Activated CD8-positive, alpha-beta T cell treated with anti-CD3 and anti-CD28 coated beads, Interleukin-2, amount 10 ng/mL, durations not matched to agents 7 days and 5 days (primary cell): ENCODE data around the gene P2RX4. TPM values are rescaled to one million over a fixed set of nuclear protein-coding genes. Genes with fewer than 3 reads are reported as not detected.

Experiments used
- ATAC-seq: fragments of 150-1000 bp; cut with Tn5 transposase; one replicate; pipeline ENCODE4 v1.10.0; 2021; ENCODE audit warnings: moderate library complexity
- CTCF ChIA-PET: fragments of 350-600 bp; sonication (Branson Sonifier 250); formaldehyde crosslinking; loops from one replicate; lab custom pipeline; 2021; ENCODE audit warnings: antibody characterized with exemption; lab: Charles Lee
- POLR2A ChIA-PET: fragments of 350-600 bp; sonication (Branson Sonifier 250); formaldehyde crosslinking; loops from one replicate; lab custom pipeline; 2021; ENCODE audit warnings: antibody characterized with exemption; lab: Charles Lee
- DNase-seq: peaks from one replicate; pipeline ENCODE4 v3.0.0-alpha.2; 2020
- H3K27ac Mint-ChIP-seq: one replicate; pipeline ENCODE4 v1.8.0; 2021; ENCODE audit warnings: mild to moderate bottlenecking, mixed read lengths
- H3K27me3 Mint-ChIP-seq: one replicate; pipeline ENCODE4 v1.8.0; 2021; ENCODE audit warnings: low read depth, mixed read lengths
- H3K36me3 Mint-ChIP-seq: one replicate; pipeline ENCODE4 v1.8.0; 2021; ENCODE audit warnings: low read depth, mixed read lengths
- H3K4me1 Mint-ChIP-seq: one replicate; pipeline ENCODE4 v1.8.0; 2021; ENCODE audit warnings: low read depth, mixed read lengths
- H3K4me3 Mint-ChIP-seq: one replicate; pipeline ENCODE4 v1.8.0; 2021; ENCODE audit warnings: mild to moderate bottlenecking, mixed read lengths
- H3K9me3 Mint-ChIP-seq: one replicate; pipeline ENCODE4 v1.8.0; 2022; ENCODE audit warnings: mixed read lengths; ENCODE audit not compliant: insufficient read depth
- total RNA-seq, 2 experiments: library from RNA; stranded (reverse); gene quantifications; one replicate each; pipeline ENCODE4 v1.2.3, GENCODE V29; 2021

P2RX4 gene
- total RNA-seq, 2 experiments from 2014 or later: 38.7 to 41.0 TPM

DNA sequence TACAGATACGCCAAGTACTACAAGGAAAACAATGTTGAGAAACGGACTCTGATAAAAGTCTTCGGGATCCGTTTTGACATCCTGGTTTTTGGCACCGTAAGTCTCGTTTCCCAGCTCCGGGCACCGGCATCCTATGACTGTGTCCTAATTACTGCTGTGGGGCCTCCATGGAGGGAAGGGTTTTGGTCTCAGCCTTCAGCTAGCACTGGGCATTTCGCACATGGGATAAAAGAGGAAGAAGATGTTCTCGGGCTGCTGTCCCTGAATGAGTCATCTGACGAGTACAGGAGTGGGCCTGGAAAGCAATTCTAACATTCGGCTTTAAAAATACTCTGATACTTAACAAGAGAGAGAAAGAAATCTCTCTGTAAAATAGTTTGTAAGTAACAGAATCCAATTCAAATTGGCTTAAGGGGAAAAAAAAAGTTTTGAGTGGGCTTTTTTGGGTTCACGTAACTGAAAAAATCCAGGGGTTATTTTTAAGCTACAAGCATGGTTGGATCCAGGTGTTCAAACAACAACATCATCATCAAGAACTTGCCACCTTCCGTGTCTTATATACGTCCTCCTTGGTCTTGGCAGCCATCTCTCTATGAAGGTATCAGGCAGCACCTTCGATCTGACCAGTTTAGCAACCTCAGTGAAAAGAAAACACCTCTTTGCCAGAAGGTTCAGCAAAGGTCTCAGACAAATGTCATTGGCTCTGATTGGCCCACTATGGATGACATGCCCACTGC, 34.4 kb upstream of the P2RX4 start:
- H3K4me3 Mint-ChIP-seq: no peak overlapping the region
- DNase-seq (no peak), ATAC-seq (no peak)
- ChIA-PET CTCF (interaction anchor here (0.9 kb wide), 1 partner anchor 11 kb away, joined by 3 read pairs; no protein-coding TSS in a partner anchor), POLR2A (no interaction called here)
- H3K27me3 Mint-ChIP-seq: no peaks in the 10 kb centered on the region
- no peaks in the 10 kb centered on the region for H3K9me3 Mint-ChIP-seq
- H3K4me1 Mint-ChIP-seq: peaks cover 5% of the 10 kb centered on the region
- H3K27ac Mint-ChIP-seq: no peak overlapping the region
- peaks cover 20% of the 10 kb centered on the region for H3K36me3 Mint-ChIP-seq

DNA sequence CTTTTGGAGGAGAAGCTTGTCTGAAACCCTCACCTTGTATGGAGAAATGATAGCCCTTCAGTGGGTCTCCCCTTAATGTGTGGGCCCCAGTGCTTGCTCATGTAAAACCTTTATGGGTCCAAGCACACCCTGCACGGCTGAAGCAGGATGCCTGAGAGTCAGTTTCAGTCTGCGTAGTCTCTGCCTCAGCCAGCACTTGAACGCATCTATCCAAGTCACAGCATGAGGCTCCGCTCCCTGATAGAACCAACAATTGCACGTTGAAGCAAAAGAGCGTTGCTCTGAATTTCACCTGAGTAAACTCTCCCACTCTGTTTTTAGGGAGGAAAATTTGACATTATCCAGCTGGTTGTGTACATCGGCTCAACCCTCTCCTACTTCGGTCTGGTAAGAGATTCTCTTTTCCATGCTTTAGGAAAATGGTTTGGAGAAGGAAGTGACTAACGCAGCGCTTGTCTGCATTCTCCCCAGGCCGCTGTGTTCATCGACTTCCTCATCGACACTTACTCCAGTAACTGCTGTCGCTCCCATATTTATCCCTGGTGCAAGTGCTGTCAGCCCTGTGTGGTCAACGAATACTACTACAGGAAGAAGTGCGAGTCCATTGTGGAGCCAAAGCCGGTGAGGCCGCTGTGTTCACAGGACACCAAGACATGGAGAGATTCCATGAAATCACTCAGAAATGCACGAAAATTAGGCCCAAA, 33.0 kb upstream of the P2RX4 start:
- H3K27ac Mint-ChIP-seq: no peak overlapping the region
- ATAC-seq (no peak), DNase-seq (no peak)
- H3K27me3 Mint-ChIP-seq: no peaks in the 10 kb centered on the region
- H3K4me3 Mint-ChIP-seq: no peak overlapping the region
- peaks cover under 1% of the 10 kb centered on the region for H3K9me3 Mint-ChIP-seq
- ChIA-PET POLR2A (no interaction called here), CTCF (no interaction called here)
- H3K36me3 Mint-ChIP-seq: peaks cover 30% of the 10 kb centered on the region
- H3K4me1 Mint-ChIP-seq: no peaks in the 10 kb centered on the region

DNA sequence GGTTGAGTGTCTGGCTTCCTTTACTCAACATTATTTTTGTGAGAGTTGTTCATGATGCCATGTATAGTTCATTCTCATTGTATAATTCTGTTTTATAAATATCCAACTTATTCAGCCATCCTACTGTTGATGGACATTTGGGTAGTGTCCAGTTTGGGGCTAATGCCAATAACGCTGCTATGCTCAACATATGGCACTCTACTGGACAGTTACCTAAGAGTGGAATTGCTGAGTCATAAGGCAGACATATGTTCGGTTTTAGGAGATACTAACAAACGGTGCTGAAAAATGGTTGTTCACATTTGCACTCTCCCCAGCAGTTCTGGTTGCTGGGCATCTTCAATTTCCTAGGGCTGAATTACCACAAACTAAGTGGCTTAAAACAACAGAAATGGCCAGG, 28.7 kb upstream of the P2RX4 start:
- peaks cover 29% of the 10 kb centered on the region for H3K36me3 Mint-ChIP-seq
- ATAC-seq: no peak
- H3K9me3 Mint-ChIP-seq: peaks cover 6% of the 10 kb centered on the region
- no peak overlapping the region for H3K4me3 Mint-ChIP-seq
- no peak for DNase-seq
- H3K4me1 Mint-ChIP-seq: no peaks in the 10 kb centered on the region
- no peak overlapping the region for H3K27ac Mint-ChIP-seq
- no peaks in the 10 kb centered on the region for H3K27me3 Mint-ChIP-seq
- ChIA-PET POLR2A (no interaction called here), CTCF (no interaction called here)

DNA sequence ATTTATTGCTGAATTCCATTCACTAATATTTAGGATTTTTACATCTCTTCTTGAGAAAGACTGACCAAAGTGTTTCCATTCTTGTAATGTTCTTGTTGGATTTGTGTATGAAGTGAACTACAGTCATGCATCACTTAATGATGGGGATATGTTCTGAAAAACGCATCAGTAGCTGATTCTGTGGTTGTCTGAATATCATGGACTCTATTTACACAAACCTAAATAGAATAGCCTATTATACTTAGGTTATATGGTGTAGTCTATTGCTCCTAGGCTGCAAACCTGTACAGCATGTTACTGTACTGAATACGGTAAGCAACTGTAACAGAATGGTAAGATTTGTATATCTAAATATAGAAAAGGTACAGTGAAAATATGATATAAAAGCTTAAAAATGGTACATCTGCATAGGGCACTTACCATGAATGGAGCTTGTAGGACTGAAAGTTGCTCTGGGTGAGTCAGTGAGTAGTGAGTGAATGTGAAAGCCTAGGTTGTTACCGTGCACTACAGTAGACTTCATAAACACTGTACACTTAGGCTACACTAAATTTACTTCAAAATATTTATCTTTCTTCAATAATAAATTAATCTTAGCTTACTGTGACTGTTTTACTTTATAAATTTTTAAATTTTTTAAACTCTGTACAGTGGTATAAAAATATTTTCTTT, 27.6 kb upstream of the P2RX4 start:
- DNase-seq: no peak
- no peak overlapping the region for H3K27ac Mint-ChIP-seq

DNA sequence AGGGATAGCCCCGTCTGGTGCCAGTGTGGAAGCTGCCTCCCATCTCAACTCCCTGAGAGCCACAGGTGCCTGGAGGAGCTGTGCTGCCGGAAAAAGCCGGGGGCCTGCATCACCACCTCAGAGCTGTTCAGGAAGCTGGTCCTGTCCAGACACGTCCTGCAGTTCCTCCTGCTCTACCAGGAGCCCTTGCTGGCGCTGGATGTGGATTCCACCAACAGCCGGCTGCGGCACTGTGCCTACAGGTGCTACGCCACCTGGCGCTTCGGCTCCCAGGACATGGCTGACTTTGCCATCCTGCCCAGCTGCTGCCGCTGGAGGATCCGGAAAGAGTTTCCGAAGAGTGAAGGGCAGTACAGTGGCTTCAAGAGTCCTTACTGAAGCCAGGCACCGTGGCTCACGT, 25.5 kb upstream of the P2RX4 start:
- H3K4me3 Mint-ChIP-seq: no peak overlapping the region
- no peaks in the 10 kb centered on the region for H3K4me1 Mint-ChIP-seq
- H3K9me3 Mint-ChIP-seq: peaks cover 6% of the 10 kb centered on the region
- no peaks in the 10 kb centered on the region for H3K27me3 Mint-ChIP-seq
- CTCF ChIA-PET: no interaction called here
- H3K36me3 Mint-ChIP-seq: peaks cover 21% of the 10 kb centered on the region
- ATAC-seq (no peak), DNase-seq (no peak)
- no peak overlapping the region for H3K27ac Mint-ChIP-seq
- POLR2A ChIA-PET: no interaction called here

More for the DNA sequence above, 27.6 kb upstream of the P2RX4 start:
- no peak overlapping the region for H3K4me3 Mint-ChIP-seq
- POLR2A ChIA-PET: no interaction called here
- H3K27me3 Mint-ChIP-seq: no peaks in the 10 kb centered on the region
- peaks cover 24% of the 10 kb centered on the region for H3K36me3 Mint-ChIP-seq
- no peaks in the 10 kb centered on the region for H3K4me1 Mint-ChIP-seq
- no peak for ATAC-seq
- peaks cover 6% of the 10 kb centered on the region for H3K9me3 Mint-ChIP-seq
- CTCF ChIA-PET: interaction anchor here (1.0 kb wide), 1 partner anchor 57 kb away, joined by 4 read pairs; no protein-coding TSS in a partner anchor

DNA sequence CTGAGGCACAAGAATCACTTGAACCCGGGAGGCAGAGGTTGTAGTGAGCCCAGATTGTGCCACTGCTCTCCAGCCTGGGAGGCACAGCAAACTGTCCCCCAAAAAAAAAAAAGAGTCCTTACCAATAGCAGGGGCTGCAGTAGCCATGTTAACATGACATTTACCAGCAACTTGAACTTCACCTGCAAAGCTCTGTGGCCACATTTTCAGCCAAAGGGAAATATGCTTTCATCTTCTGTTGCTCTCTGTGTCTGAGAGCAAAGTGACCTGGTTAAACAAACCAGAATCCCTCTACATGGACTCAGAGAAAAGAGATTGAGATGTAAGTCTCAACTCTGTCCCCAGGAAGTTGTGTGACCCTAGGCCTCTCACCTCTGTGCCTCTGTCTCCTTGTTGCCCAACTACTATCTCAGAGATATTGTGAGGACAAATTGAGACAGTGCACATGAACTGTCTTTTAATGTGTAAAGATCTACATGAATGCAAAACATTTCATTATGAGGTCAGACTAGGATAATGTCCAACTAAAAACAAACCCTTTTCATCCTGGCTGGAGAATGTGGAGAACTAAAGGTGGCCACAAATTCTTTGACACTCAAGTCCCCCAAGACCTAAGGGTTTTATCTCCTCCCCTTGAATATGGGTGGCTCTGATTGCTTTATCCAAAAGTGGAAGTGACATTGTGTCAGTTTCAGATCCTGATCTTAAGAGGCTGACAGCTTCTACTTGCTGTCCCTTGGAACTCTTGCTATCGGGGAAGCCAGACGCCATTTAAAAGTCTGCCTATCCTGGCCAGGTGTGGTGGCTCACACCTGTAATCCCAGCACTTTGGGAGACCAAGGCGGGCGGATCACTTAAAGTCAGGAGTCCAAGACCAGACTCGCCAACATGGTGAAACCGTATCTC, 24.7 kb upstream of the P2RX4 start:
- ChIA-PET CTCF (interaction anchor here (0.7 kb wide), 1 partner anchor 22 kb away, joined by 3 read pairs; no protein-coding TSS in a partner anchor), POLR2A (no interaction called here)
- no peaks in the 10 kb centered on the region for H3K27me3 Mint-ChIP-seq
- no peak overlapping the region for H3K27ac Mint-ChIP-seq
- no peak for ATAC-seq
- H3K36me3 Mint-ChIP-seq: peaks cover 19% of the 10 kb centered on the region
- DNase-seq: no peak
- H3K4me3 Mint-ChIP-seq: no peak overlapping the region
- H3K9me3 Mint-ChIP-seq: peaks cover 6% of the 10 kb centered on the region
- no peaks in the 10 kb centered on the region for H3K4me1 Mint-ChIP-seq

DNA sequence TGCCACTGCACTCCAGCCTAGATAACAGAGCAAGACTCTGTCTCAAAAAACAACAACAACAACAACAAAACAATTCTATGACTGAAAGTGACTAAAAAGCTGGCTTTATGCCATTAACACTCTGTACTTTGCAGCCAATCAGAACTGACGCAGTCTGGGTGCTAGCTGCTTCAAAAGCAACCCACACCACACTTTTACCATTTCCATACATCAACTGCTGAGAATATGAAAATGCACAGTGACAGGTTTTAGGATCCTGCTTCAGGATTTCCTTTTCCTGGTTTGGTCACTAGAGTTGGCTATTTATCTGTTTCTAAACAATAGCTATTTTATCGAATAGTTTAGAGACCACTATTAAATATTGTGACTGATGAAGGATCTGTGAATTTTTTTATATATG, 23.1 kb upstream of the P2RX4 start:
- POLR2A ChIA-PET: no interaction called here
- Mint-ChIP-seq H3K27ac (no peak overlapping the region), H3K36me3 (peaks cover 8% of the 10 kb centered on the region), H3K9me3 (peaks cover 6% of the 10 kb centered on the region), H3K4me3 (no peak overlapping the region), H3K27me3 (no peaks in the 10 kb centered on the region), H3K4me1 (peaks cover 4% of the 10 kb centered on the region)
- CTCF ChIA-PET: interaction anchor here (1.0 to 1.4 kb wide), 2 partner anchors 11 to 44 kb away, joined by 3 to 4 read pairs; no protein-coding TSS in a partner anchor
- ATAC-seq (no peak), DNase-seq (no peak)

DNA sequence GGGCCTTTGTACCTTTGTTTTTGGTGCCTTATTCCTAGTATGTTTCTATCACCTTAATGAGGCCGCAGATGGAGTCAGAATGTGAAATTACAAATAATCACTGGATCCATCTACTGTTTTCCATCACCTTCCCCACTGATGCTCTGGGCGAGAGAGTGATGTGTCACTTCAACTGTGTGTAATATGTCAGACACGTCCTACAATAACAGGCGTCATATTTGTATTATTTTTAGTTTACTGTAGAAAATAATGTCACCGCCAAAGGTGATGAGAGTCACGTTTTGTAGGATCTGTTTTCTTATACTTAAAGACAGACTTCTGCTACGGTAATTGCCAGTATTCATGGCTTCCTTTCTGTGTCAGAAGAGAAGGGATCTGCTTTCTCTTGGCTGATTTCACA, 22.4 kb upstream of the P2RX4 start:
- CTCF ChIA-PET: interaction anchor here (1.0 to 1.4 kb wide), 2 partner anchors 12 to 43 kb away, joined by 3 to 4 read pairs; no protein-coding TSS in a partner anchor
- Mint-ChIP-seq H3K4me1 (peaks cover 4% of the 10 kb centered on the region), H3K27ac (no peak overlapping the region), H3K36me3 (peaks cover 1% of the 10 kb centered on the region), H3K9me3 (no peaks in the 10 kb centered on the region), H3K27me3 (no peaks in the 10 kb centered on the region), H3K4me3 (no peak overlapping the region)
- POLR2A ChIA-PET: no interaction called here
- ATAC-seq: no peak
- no peak for DNase-seq

DNA sequence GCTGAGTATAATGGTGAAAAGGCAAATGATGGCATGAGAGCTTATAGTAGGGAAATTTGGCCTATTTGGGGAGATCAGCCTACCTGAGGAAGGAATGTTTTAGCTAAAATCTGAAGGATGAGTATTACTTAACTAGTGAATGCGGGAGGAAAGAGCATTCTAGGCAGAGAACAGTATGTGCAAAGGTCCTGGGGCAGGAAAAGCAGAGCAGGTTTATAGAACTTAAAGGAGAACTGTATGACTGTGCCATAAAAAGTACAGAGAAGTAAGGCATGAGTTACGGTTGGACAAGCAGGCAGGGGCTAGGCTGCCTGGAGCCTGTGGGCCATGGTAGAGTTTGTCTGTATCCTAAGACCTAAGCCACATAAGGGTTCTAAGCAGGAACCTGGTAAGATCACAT, 21.7 kb upstream of the P2RX4 start:
- peaks cover 6% of the 10 kb centered on the region for H3K4me1 Mint-ChIP-seq
- ATAC-seq (no peak), DNase-seq (no peak)
- ChIA-PET CTCF (no interaction called here), POLR2A (no interaction called here)
- H3K4me3 Mint-ChIP-seq: no peak overlapping the region
- peaks cover 1% of the 10 kb centered on the region for H3K36me3 Mint-ChIP-seq
- H3K9me3 Mint-ChIP-seq: no peaks in the 10 kb centered on the region
- no peak overlapping the region for H3K27ac Mint-ChIP-seq
- no peaks in the 10 kb centered on the region for H3K27me3 Mint-ChIP-seq

DNA sequence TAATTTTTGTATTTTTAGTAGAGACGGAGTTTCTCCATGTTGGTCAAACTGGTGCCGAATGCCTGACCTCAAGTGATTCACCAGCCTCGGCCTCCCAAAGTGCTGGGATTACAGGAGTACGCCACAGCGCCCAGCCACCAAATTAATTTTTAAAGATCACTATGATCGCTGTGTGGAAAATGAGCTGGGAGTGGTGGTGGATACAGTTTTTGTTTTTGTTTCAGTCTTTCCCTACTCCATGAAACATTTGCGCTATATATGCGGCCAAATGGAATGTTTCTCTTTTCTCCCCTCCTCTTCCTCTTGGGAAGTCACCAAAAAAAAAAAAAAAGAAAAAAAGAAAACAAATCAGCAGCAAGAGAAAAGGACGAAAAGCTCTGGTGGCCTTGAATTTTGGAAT, 20.8 kb upstream of the P2RX4 start:
- ChIA-PET CTCF (no interaction called here), POLR2A (interaction anchor here (0.6 kb wide), 1 partner anchor 743 kb away, joined by 3 read pairs; no protein-coding TSS in a partner anchor)
- H3K9me3 Mint-ChIP-seq: no peaks in the 10 kb centered on the region
- no peak overlapping the region for H3K4me3 Mint-ChIP-seq
- H3K27ac Mint-ChIP-seq: no peak overlapping the region
- peaks cover 1% of the 10 kb centered on the region for H3K36me3 Mint-ChIP-seq
- H3K27me3 Mint-ChIP-seq: no peaks in the 10 kb centered on the region
- DNase-seq (no peak), ATAC-seq (no peak)
- H3K4me1 Mint-ChIP-seq: peaks cover 8% of the 10 kb centered on the region

DNA sequence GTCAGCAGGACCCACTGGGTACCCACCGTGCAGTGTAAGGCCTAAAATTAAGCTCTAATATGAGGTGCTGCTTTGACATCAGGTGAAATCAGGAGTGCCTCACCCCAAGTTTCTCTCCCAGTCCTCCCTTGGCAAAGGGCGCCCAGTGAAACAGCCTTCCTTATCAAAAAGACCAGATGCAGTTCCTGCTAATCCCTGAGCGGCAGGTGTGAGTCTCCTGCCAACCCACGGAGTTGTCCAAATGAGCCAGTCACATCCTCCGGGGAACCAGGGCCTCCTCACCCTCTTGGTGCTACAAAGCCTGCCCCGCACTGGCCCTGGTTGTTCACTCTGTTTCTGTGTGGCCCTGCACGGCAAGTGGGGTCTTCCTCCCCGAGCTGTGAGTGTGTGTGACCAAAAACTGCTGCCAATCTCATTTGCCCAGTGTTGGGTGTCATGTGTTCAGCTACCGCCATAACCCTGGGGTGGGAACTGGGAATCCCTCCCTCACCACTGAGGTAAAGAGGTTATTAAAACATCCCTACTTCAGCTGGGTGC, 20.2 kb upstream of the P2RX4 start:
- ATAC-seq (no peak), DNase-seq (no peak)
- Mint-ChIP-seq H3K36me3 (peaks cover 1% of the 10 kb centered on the region), H3K4me1 (peaks cover 8% of the 10 kb centered on the region), H3K9me3 (no peaks in the 10 kb centered on the region), H3K27ac (no peak overlapping the region), H3K4me3 (no peak overlapping the region), H3K27me3 (no peaks in the 10 kb centered on the region)
- POLR2A ChIA-PET: interaction anchor here (0.6 kb wide), 1 partner anchor 744 kb away, joined by 3 read pairs; no protein-coding TSS in a partner anchor
- CTCF ChIA-PET: no interaction called here
